ENCODE data around the gene NTRK2.

GRCh38 chr9:84710701-84711397, 41.3 kb downstream of the NTRK2 start:
- TF ChIP-seq CTCF (IDR thresholded peaks at IDR 0.05; ENCODE audit: borderline replicate concordance, extremely low read depth, low read length, poor library complexity, severe bottlenecking), result no peak
- no peak for TF ChIP-seq EZH2 (IDR thresholded peaks at IDR 0.05; ENCODE audit: borderline replicate concordance, low read depth, low read length, severe bottlenecking)
